Stomach (tissue), 9 donors: ENCODE results near the gene RSPH9. TPM values are rescaled to one million over a fixed set of nuclear protein-coding genes. Genes with fewer than 3 reads are reported as not detected.
A peak's percentile ranks its signal among the peaks of the same experiment; 100 is the strongest.

Experiments used
- DNase-seq, 2 donors: peaks; one replicate each; pipeline versions ENCODE4 v3.0.0 to v3.0.0-alpha.2; 2013 to 2019
- H3K27ac ChIP-seq, 5 donors: fragments of 200-600 bp in 4 of 5; sonication (generic) in 4 of 5; one replicate each; pipeline ENCODE4 v1.5.1; 2013 to 2019; ENCODE audit warnings: mild to moderate bottlenecking in 1 of 5, moderate library complexity in 1 of 5
- H3K27me3 ChIP-seq, 3 donors: fragments of 200-600 bp; sonication (generic); one replicate each; pipeline ENCODE4 v1.5.1; 2017 to 2019; ENCODE audit warnings: mixed run types in 1 of 3
- H3K36me3 ChIP-seq, 4 donors: fragments of 200-600 bp; sonication (generic); 1 replicate in 3 of 4; 2 replicates in 1 of 4; pipeline ENCODE4 v1.5.1; 2016 to 2019
- H3K4me1 ChIP-seq, 4 donors: fragments of 200-600 bp; sonication (generic); one replicate each; pipeline ENCODE4 v1.5.1; 2016 to 2019
- H3K4me3 ChIP-seq, 4 donors: fragments of 200-600 bp; sonication (generic) in 3 of 4; one replicate each; pipeline ENCODE4 v1.5.1; 2016 to 2019; ENCODE audit warnings: mild to moderate bottlenecking in 1 of 4
- H3K9me3 ChIP-seq, 4 donors: fragments of 200-600 bp; sonication (generic); one replicate each; pipeline ENCODE4 v1.5.1; 2016 to 2019
- EP300 ChIP-seq: sonication (generic); formaldehyde crosslinking; IDR thresholded peaks from one replicate; pipeline ENCODE4 v1.6.1; 2017; ENCODE audit warnings: antibody characterized with exemption
- POLR2A ChIP-seq, 4 donors: fragments of 450-650 bp; IDR thresholded peaks; one replicate each; pipeline ENCODE4 v1.6.1; 2016; ENCODE audit warnings: antibody characterized with exemption in 4 of 4, control low read depth in 2 of 4, mild to moderate bottlenecking in 1 of 4, moderate library complexity in 1 of 4
- POLR2AphosphoS5 ChIP-seq, 3 donors: sonication (generic); formaldehyde crosslinking; IDR thresholded peaks; one replicate each; pipeline ENCODE4 v1.6.1; 2016; ENCODE audit warnings: antibody characterized with exemption in 3 of 3
- WGBS, 5 donors: extraction: QIAGEN DNeasy Blood & Tissue Kit in 3 of 5; methylation state at CpG; one replicate each; pipeline versions ENCODE4 v1.1.5 to v1.1.7; 2013 to 2018; 5-methylcytosine and 5-hydroxymethylcytosine counted together
- intact Hi-C: fragments of 100-400 bp; cut with DNase I; formaldehyde crosslinking; loops from one replicate; pipeline ENCODE4 v1.15.1; 2023; ENCODE audit warnings: low total_unique reads
- polyA plus RNA-seq, 3 donors: library from polyadenylated mRNA; stranded (reverse); fragments of 200-250 nt; gene quantifications; one replicate each; pipeline ENCODE4 v1.2.3, GENCODE V29; 2013
- total RNA-seq, 5 donors: library from RNA; depleted of rRNA; stranded (reverse); fragments of >200 nt; gene quantifications; one replicate each; pipeline versions ENCODE4 v1.1.0 to v1.2.3, GENCODE V29; 2014 to 2016
- TF ChIP-seq, protein P1 (sequence below), 7 experiments: fragments of 450-650 bp in 4 of 7; fragments of 200-600 bp in 3 of 7; sonication (generic) in 3 of 7; IDR thresholded peaks; one replicate each; pipeline ENCODE4 v1.5.1; 2016 to 2019; ENCODE audit warnings: antibody characterized with exemption in 7 of 7, control low read depth in 2 of 7, mild to moderate bottlenecking in 1 of 7
- donor health status: healthy with polysubstance abuse.
- donor health status: Bipolar disorder and iron deficiency.
- donor health status: healthy.

RSPH9 gene
- total and polyA plus RNA-seq, 8 donors, result 0.18 to 0.92 (median 0.42) TPM; not detected in 4

DNA sequence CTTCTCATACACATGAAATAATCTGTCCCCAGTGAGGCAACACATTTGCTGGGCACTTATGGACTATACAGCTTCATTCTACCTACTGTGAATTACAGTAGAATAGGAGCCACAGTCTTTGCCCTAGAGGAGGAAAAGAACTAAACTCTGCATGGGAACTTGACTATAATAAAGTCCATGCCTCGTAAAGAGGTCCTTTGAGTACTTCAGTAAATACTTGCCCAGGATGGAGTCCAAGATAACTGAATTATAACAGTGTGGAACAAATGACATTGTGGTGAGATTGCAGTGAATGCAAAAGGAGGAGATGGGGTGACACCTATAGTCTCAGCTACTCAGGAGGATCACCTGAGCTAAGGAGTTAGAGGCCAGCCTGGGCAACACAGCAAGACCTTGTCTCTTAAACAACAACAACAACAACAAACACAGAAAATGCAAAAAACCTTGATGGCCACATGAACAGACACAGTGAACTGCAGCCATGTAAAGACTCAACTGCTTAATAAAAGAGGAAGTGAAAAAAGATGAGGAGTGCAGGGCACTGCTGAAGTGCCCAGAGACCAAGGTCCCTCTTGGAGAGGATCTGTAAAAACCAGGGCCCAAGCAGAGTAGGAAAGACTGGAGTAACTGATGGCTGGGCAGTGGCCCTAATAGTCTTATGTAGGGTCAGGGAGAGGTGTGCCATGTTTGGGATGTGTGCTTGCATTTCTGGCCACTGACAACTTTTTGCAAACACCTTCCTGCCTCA lies 39.0 kb downstream of the RSPH9 start:
- no peak for TF ChIP-seq POLR2AphosphoS5 (IDR thresholded peaks at IDR 0.05)
- TF ChIP-seq, protein P1, sequence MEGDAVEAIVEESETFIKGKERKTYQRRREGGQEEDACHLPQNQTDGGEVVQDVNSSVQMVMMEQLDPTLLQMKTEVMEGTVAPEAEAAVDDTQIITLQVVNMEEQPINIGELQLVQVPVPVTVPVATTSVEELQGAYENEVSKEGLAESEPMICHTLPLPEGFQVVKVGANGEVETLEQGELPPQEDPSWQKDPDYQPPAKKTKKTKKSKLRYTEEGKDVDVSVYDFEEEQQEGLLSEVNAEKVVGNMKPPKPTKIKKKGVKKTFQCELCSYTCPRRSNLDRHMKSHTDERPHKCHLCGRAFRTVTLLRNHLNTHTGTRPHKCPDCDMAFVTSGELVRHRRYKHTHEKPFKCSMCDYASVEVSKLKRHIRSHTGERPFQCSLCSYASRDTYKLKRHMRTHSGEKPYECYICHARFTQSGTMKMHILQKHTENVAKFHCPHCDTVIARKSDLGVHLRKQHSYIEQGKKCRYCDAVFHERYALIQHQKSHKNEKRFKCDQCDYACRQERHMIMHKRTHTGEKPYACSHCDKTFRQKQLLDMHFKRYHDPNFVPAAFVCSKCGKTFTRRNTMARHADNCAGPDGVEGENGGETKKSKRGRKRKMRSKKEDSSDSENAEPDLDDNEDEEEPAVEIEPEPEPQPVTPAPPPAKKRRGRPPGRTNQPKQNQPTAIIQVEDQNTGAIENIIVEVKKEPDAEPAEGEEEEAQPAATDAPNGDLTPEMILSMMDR (IDR thresholded peaks at IDR 0.05), result no peak
- no peak for TF ChIP-seq EP300
- TF ChIP-seq POLR2A (IDR thresholded peaks at IDR 0.05), result no peak
- intact Hi-C loops, result no loop called here
- Histone ChIP-seq H3K4me3 (no peak overlapping the region), H3K36me3 (peaks cover 9 to 41% (median 37%) of the 10 kb centered on the region in 4 donors), H3K9me3 (no peaks in the 10 kb centered on the region), H3K27ac (no peak overlapping the region), H3K4me1 (peaks cover 17 to 73% (median 60%) of the 10 kb centered on the region in 4 donors), H3K27me3 (no peaks in the 10 kb centered on the region)
- 23 to 64% (median 50%) methylated on average over 1 of the region's 1 CpG for WGBS, 5 donors
- DNase-seq, result no peak

DNA sequence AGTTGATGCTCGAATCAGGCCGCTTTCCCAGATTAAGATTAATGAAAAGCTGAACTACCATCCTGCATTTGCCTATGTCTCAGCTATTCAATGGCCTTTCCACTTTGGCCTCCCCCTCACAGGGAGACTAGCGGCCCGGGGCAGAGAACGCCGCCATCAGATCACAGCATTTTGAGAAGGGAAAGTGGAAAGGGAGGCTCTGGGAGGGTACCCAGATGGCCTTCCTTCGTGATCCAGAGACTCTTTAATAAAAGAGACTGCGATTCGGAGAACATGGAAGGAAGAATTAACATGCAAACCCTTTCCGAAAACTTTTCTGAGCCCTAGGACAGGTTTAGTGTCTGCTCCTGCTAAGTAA lies 42.2 kb downstream of the RSPH9 start:
- Histone ChIP-seq H3K9me3 (no peaks in the 10 kb centered on the region), H3K4me3 (peak overlapping the region; percentile 72 to 92 (median 81)), H3K4me1 (peaks cover 16 to 68% (median 55%) of the 10 kb centered on the region in 4 donors), H3K27me3 (no peaks in the 10 kb centered on the region), H3K36me3 (peaks cover 0 to 14% (median 11%) of the 10 kb centered on the region in 4 donors), H3K27ac (peak overlapping the region; percentile 77 to 86 (median 84))
- DNase-seq, result no peak
- TF ChIP-seq POLR2AphosphoS5 (IDR thresholded peaks at IDR 0.05), result no peak
- no peak for TF ChIP-seq EP300
- no peak for TF ChIP-seq POLR2A (IDR thresholded peaks at IDR 0.05)
- TF ChIP-seq, protein P1 (IDR thresholded peaks at IDR 0.05), result no peak
- WGBS, 5 donors, result 3 to 7% (median 5%) methylated on average over 10 of the region's 10 CpGs
- intact Hi-C loops, result no loop called here

DNA sequence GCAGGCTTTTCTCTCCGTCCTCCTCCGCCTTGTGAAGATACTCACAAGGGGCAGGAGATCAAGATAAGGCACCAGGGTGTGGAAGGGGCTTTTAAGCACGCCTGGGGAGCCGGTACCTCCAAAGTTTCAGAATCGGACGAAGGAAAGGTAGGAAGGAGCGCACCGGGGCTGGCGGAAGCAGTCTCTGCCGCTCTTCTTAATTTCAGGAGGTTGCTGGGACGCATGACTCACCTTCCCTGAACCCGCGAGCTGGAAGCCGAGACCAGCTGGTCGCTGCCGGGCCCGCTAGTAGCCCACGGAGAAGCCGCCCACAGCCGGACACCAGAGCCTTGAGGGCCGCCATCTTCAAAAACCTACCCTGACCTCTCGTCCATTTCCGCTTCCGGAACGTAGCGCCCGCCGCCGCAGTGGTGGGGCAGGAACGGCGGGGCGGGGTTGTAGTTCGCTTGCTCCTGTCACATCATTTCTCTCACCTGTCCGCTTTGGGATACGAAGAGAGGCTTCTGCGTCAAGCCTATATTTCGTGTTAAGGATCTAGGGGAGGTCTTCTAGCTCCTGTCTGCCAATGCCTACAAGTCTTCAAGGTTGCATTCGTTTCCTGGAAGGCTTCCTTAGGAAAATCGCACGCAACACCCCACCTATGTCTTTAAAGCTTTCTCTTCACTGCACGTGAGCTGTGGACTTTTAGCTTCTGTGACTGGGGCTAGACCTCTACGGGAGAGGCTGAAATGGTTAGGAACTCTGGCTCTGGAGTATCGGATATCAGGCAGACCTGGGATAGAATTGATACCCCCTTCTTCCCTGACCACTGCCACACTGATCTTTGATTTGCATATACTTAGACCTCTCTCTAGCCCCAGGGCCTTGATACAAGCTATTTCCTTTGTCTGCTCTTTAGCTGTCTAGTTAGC lies 42.9 kb downstream of the RSPH9 start, which contains the start of gene MRPS18A:
Gene MRPS18A, minus strand, starts transcription at position 355 of the 911 bp plus-strand sequence. Its CDS starts 12 bp downstream, at position 343.
- Histone ChIP-seq H3K27ac (peak within 1 kb of the TSS; percentile 77 to 86 (median 84)), H3K27me3 (no peaks in the 10 kb centered on the region), H3K4me1 (peaks cover 12 to 62% (median 52%) of the 10 kb centered on the region in 4 donors), H3K4me3 (peak within 1 kb of the TSS; percentile 72 to 92 (median 81)), H3K9me3 (no peaks in the 10 kb centered on the region), H3K36me3 (peaks cover 0 to 8% (median 7%) of the 10 kb centered on the region in 4 donors)
- 1 to 11% (median 9%) methylated on average over 32 to 43 of the region's 43 CpGs for WGBS, 5 donors
- intact Hi-C loops, result no loop called here
- DNase-seq, result peak; percentile 88 to 95
- TF ChIP-seq EP300 (no peak), POLR2AphosphoS5 (IDR thresholded peaks at IDR 0.05) (peak; percentile 49 to 95 (median 90))

DNA sequence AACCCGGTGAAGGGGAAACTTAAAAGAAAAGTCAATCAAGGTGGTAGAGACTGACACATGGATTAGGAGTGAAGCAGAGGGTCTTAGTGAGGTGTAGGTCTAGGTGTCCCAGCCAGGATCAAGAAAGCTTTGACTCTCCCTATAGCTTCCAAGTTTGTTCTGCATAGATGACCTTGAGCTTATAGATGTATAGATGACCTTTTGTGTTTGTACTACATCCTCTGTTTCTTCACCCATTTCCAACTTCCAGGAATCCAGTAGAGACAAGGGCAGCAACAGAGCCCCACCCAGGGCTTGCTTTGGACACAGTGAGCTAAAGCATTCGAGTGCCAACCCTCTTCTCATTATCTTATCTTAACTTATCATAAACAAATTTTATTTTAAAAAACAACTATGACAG lies 44.6 kb downstream of the RSPH9 start:
- peak in 1 of 3 donors; percentile 8 for TF ChIP-seq POLR2AphosphoS5 (IDR thresholded peaks at IDR 0.05)
- TF ChIP-seq EP300, result no peak
- no peak for TF ChIP-seq POLR2A (IDR thresholded peaks at IDR 0.05)
- 44 to 55% (median 53%) methylated on average over 2 of the region's 2 CpGs for WGBS, 5 donors
- no peak overlapping the region for H3K4me3 ChIP-seq
- no peaks in the 10 kb centered on the region for H3K9me3 ChIP-seq
- no peaks in the 10 kb centered on the region for H3K27me3 ChIP-seq
- no peak for DNase-seq
- peak overlapping the region in 1 of 5 donors; percentile 17 for H3K27ac ChIP-seq
- peaks cover 12 to 48% (median 35%) of the 10 kb centered on the region in 4 donors for H3K4me1 ChIP-seq
- intact Hi-C loops, result no loop called here
- peaks cover 0 to 4% (median 0%) of the 10 kb centered on the region in 4 donors for H3K36me3 ChIP-seq
